Motor neuron (in vitro differentiated cells): ENCODE data around the gene EVA1B. TPM values are rescaled to one million over a fixed set of nuclear protein-coding genes. Genes with fewer than 3 reads are reported as not detected.
A peak's percentile ranks its signal among the peaks of the same experiment; 100 is the strongest.

ENCODE experiments used
- ATAC-seq, 8 experiments: fragments of 200-7000 bp; cut with Tn5 transposase; replicated peaks in 6 of 8; 2 replicates each; pipeline ENCODE4 v1.8.0; 2021; ENCODE audit warnings: mild to moderate bottlenecking in 8 of 8, moderate library complexity in 8 of 8
- H3K27ac ChIP-seq, 2 donors: fragments of 250-450 bp; sonication (Bioruptor Pico); 2 replicates each; pipeline ENCODE4 v1.9.0; 2021; ENCODE audit warnings: antibody characterized with exemption in 2 of 2, mild to moderate bottlenecking in 2 of 2, moderate library complexity in 1 of 2
- H3K4me1 ChIP-seq, 2 donors: fragments of 250-450 bp; sonication (Bioruptor Pico); replicated peaks in 1 of 2; 2 replicates each; pipeline ENCODE4 v1.6.1; 2021; ENCODE audit warnings: antibody characterized with exemption in 2 of 2, mild to moderate bottlenecking in 2 of 2, moderate library complexity in 1 of 2
- H3K4me3 ChIP-seq, 5 donors: fragments of 250-450 bp; sonication (Bioruptor Pico); 2 replicates each; pipeline ENCODE4 v1.9.0; 2021; ENCODE audit warnings: antibody characterized with exemption in 5 of 5, mild to moderate bottlenecking in 5 of 5, moderate library complexity in 4 of 5
- WGBS, 10 experiments: fragments of 450-650 bp; shearing (Covaris generic); methylation state at CpG; one replicate each; pipeline ENCODE4 v1.0.0; 2022; 5-methylcytosine and 5-hydroxymethylcytosine counted together
- in situ Hi-C, 9 experiments: fragments of 400-800 bp; cut with MboI; loops; one replicate each; pipeline ENCODE4 v1.15.0; 2021; ENCODE audit warnings: low sequenced_read_pairs in 9 of 9, low pct_unique_long_range_greater_than_20kb in 2 of 9; ENCODE audit not compliant: unreplicated experiment in 9 of 9
- total RNA-seq, 8 experiments: library from RNA; unstranded; fragments of 300-600 nt; gene quantifications; 2 replicates each; pipeline versions ENCODE4 v1.2.3 to v1.2.4, GENCODE V29; 2022

Gene EVA1B
- total RNA-seq, 8 experiments from 2014 or later: 7.6 to 43.0 (median 12.6) TPM

DNA sequence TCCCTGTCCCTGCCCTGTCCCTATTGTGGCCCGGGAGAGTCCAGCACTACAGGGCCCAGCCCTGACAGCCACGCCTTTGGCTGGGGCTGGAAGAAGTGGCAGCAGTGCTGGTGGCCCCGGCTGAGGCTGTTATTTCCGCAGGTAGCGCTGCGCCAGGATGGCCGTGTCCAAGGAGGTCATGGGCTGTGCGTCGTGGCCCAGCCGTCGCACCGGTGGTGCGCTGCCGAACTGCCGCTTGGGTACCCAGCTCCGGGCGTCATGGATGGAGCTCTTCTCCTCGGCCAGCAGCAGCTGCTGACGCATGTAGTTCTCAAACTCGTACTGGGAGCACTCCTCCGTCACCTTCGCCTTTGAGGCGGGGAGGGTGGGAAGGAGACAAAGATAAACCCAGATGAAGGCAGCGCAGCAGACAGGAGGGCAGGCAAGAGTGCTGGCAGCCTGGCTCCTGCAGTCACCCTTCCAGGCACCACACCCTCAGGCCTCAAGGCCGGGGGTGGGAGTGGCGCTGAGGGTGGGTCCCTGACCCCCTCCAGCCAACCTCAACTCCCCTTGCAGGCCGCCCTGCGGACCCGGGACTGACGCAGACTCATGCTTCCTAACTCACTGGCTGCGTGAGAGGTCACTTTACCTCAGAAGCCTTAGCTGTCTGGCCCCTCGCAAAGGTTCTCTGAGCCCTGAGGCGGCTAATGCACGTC lies 18.3 kb upstream of the EVA1B start:
- in situ Hi-C loops: no loop called here
- H3K27ac ChIP-seq: no peak overlapping the region
- 63 to 93% (median 88%) methylated on average over 1 to 20 of the region's 34 CpGs; no CpG with 5 or more reads in 4 of the 10 experiments for WGBS, 10 experiments

DNA sequence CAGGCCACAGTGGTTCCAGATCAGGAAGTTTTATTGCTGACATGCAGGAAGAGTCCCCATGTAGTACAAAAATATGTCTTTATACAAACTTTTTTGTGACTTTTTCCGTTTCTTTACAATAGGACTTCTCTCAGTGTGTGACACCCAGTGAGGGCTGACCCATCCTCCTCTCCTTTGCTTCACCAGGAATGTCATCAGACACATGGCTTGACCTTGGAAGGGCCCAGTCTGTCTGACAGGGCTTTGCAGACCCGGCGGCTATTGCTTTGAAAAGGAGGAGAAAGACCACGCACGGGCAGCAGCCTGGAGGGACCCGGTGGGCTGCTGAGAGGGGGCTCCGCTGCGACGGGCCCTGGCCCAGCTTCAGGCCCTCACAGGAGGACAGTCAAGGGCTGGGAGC lies 16.2 kb upstream of the EVA1B start:
- in situ Hi-C loops: no loop called here
- Histone ChIP-seq H3K4me1 (no peaks in the 10 kb centered on the region), H3K27ac (no peak overlapping the region), H3K4me3 (no peak overlapping the region)
- ATAC-seq: no peak
- 53 to 75% (median 70%) methylated on average over 2 to 3 of the region's 9 CpGs; no CpG with 5 or more reads in 7 of the 10 experiments for WGBS, 10 experiments

More for the DNA sequence above, 18.3 kb upstream of the EVA1B start:
- Histone ChIP-seq H3K4me1 (no peaks in the 10 kb centered on the region), H3K4me3 (no peak overlapping the region)
- ATAC-seq: peak in 6 of 8 experiments; percentile 1 to 19 (median 11)

DNA sequence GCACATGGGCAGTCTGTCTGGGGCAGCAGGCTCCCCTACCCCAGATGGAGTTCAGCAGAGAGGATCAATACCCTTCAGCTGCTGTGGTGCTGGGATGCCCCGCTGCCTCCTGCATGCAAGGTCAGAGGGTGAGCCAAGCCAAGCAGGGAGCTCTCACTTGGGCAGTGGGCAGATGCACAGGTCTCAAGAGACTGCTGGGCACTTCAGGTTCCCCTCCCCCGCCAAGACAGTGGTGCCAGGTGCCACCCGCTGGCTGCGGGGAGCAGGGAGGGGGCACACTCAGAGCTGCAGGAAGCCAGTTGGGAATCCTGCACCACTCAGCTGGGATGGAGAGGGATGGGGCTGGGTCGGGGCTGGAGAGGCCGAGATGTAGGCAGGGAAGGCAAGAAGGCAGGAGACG lies 15.8 kb upstream of the EVA1B start:
- peak in 3 of 8 experiments; percentile 6 to 17 (median 8) for ATAC-seq
- Histone ChIP-seq H3K27ac (no peak overlapping the region), H3K4me1 (no peaks in the 10 kb centered on the region), H3K4me3 (no peak overlapping the region)
- in situ Hi-C loops: no loop called here
- WGBS, 10 experiments: 80 to 100% (median 90%) methylated on average over 1 to 4 of the region's 7 CpGs; no CpG with 5 or more reads in 6 of the 10 experiments

DNA sequence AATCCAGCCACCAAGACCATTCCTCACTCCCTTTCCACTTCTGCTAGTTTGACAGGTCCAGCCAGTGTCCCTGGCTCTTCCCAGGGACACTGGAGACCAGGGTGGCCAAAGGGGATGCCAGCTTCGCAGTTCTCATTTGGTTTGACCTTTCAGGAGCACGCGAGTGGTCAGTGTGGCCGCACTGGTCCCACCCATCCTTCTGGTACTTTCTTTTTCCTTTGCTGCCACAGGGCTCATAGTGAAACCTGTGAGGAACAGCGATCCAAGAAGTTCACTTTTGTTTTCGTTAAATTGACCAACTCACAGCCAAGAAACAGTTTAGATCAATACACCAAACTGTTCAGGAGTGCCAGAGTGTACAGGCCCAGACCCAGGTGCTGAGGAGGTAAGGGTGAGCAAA lies 14.4 kb upstream of the EVA1B start:
- 89 to 100% (median 100%) methylated on average over 1 to 6 of the region's 6 CpGs; no CpG with 5 or more reads in 5 of the 10 experiments for WGBS, 10 experiments
- no peak overlapping the region for H3K27ac ChIP-seq
- H3K4me3 ChIP-seq: no peak overlapping the region
- in situ Hi-C loops: no loop called here
- no peaks in the 10 kb centered on the region for H3K4me1 ChIP-seq
- no peak for ATAC-seq

DNA sequence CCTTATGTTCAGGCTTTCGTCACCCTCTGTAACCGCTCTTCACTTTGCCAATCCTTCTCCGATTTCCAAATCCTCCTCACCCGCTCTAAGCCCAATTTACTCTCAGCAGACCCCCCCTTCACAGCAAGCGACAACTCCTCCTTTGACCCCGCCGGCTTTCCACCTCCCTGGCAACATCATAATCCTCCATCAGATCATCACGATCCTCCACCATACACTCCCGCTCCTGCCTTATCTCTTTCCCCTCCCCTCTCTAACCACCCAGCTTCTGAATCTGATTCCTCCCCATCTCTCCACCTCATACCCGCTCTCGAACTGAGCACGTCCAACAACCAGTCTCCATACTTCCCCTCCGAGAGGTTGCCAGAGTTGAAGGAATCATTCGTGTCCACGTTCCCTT lies 7.5 kb upstream of the EVA1B start:
- no peak overlapping the region for H3K27ac ChIP-seq
- 90 to 100% (median 93%) methylated on average over 2 to 15 of the region's 15 CpGs for WGBS, 10 experiments
- peaks cover 7 to 15% of the 10 kb centered on the region in 2 donors for H3K4me1 ChIP-seq
- ATAC-seq: no peak
- in situ Hi-C loops: no loop called here
- no peak overlapping the region for H3K4me3 ChIP-seq

DNA sequence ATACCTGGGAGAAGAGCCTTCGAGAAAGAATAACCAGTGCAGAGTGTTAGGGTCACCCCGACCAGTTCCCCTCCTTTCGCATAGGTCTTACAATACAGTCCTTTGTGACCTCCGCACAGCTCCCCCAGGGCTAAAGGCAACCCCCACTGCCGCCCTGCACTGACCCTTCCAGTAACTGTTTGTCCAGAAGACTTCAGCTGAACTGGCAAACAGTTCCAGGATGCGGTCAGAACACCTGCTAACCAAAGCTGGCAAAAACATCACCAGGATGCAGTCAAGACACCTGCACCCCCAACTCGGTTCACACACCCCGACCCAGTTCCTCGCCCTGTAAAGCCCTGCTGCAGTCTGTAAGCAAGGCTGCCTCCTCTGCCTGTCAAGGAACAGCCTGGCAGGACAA lies 6.4 kb upstream of the EVA1B start:
- Histone ChIP-seq H3K27ac (no peak overlapping the region), H3K4me3 (no peak overlapping the region), H3K4me1 (peaks cover 9 to 19% of the 10 kb centered on the region in 2 donors)
- in situ Hi-C loops: no loop called here
- WGBS, 10 experiments: 86 to 100% (median 91%) methylated on average over 1 to 9 of the region's 9 CpGs; no CpG with 5 or more reads in 2 of the 10 experiments
- ATAC-seq: no peak

DNA sequence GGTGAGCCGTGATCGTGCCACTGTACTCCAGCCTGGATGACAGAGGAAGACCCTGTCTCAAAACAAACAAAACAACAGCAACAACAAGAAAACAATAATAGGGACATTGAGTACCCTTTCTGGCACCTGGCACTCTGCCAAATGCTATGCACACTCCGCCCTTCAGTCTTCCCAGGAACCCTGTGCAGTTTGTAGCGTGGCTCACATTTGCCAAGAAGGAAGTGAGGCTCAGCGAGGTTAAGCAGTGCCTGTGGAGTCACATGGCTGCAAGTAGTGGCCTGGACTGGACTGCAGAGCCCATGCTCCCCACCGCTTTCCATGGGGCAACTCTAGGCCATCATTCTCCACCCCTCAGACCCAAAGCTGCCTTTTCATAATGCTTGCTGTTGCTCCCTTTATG lies 5.3 kb upstream of the EVA1B start:
- H3K4me1 ChIP-seq: peaks cover 19 to 28% of the 10 kb centered on the region in 2 donors
- no peak overlapping the region for H3K4me3 ChIP-seq
- peak in 5 of 8 experiments; percentile 26 to 66 (median 28) for ATAC-seq
- 0 to 100% (median 77%) methylated on average over 1 to 6 of the region's 6 CpGs; no CpG with 5 or more reads in 2 of the 10 experiments for WGBS, 10 experiments
- no peak overlapping the region for H3K27ac ChIP-seq
- in situ Hi-C loops: no loop called here

DNA sequence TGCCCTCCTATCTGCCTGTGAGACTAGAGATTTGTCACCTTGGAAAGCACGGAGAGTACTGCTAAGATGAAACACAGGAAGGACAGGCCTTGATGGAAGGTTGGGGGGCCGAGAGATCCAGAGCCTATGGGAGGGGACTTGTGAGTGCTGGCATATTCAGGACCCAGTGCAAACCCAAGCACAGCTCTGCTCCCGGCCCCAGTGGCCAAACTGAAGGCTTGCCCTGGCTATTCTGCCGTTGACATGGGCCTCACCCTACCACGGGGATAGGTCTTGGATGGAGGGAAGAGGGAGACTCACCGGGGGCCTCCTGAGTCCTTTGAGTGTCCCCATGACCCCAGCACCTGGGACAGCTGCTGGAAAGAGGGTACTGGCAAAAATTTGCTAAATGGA lies 4.6 kb upstream of the EVA1B start:
- Histone ChIP-seq H3K27ac (no peak overlapping the region), H3K4me3 (no peak overlapping the region), H3K4me1 (peaks cover 19 to 28% of the 10 kb centered on the region in 2 donors)
- WGBS, 10 experiments: 74 to 100% (median 82%) methylated on average over 1 to 5 of the region's 6 CpGs; no CpG with 5 or more reads in 5 of the 10 experiments
- in situ Hi-C loops: no loop called here
- no peak for ATAC-seq

DNA sequence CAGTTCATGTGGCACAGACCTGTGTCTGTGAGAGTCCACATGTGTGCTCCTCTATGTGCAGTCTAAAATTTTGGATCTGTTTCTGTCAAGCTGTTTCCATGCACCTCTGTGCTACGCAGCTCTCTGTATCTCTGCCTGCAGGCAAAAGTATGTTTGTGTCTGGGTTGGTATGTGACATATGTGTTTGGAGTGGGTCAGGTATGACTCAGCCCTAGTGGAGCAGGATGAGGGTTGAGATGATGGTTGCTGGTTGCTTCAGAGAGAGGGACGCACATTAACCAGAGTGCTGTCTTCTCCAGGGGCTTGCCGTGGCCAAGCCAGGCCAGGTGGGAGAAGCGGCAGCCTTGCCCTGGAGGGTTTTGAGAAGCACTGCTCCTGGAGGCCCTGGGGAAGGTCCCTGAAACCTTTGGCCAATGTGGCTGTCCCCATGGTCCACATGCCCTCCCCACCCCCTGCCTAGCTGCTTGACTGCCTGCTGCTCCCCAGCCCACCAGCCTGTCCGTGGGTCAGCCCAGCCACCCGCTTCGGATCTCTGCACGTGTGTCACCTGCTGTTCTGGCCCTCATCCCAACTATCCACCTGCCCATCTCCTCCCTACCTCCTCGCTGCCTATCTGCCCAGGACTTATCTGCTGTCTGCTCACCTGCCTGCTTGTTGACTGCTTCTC lies 4.1 kb upstream of the EVA1B start:
- in situ Hi-C loops: no loop called here
- H3K4me3 ChIP-seq: no peak overlapping the region
- no peak overlapping the region for H3K27ac ChIP-seq
- WGBS, 10 experiments: 80 to 100% (median 94%) methylated on average over 1 to 9 of the region's 9 CpGs; no CpG with 5 or more reads in 4 of the 10 experiments
- no peak for ATAC-seq
- peaks cover 23 to 30% of the 10 kb centered on the region in 2 donors for H3K4me1 ChIP-seq

DNA sequence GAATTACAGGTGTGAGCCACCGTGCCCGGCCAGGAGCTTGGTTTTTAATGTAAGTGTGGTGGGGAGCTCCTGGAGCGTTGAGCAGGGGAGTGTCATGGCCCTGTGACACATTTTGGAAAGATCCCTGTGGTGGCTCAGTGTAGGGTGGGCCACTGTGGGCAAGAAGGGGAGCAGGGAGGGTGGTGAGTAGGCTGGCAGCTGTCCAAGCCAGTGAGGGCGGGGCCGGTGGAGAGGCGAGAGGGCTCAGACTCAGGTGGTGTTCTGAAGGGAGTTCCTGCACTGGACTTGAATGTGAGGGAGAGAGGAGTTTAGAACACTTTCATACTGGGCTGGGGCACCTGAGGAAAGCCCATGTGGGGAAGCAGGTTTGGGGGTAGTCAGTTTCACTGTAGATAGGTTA lies 3.1 kb upstream of the EVA1B start:
- Histone ChIP-seq H3K4me1 (peaks cover 34 to 40% of the 10 kb centered on the region in 2 donors), H3K27ac (no peak overlapping the region), H3K4me3 (no peak overlapping the region)
- in situ Hi-C loops: no loop called here
- whole genome bisulfite sequencing, 10 experiments: 74 to 100% (median 87%) methylated on average over 1 to 5 of the region's 6 CpGs; no CpG with 5 or more reads in 5 of the 10 experiments
- ATAC-seq: no peak

DNA sequence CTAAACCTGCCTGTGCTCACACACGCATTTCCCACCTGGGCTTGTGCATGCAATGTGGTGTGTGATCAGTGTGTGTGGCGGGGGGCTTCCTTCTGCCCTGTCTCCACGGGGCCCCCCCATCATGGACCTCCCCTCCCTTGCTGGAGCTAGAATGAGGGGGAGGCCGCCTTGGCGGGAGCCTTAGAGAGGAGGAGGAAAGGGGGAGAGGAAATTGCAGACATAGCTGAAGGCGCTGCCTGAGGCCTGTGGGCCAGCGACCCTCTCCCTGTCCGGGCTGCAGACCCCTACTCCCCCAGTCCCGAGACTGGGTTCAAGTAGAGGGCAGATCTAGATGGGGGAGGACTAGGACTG lies 883 bp upstream of the EVA1B start:
- H3K27ac ChIP-seq: peak overlapping the region in 1 of 2 donors; percentile 83
- H3K4me3 ChIP-seq: peak overlapping the region in 4 of 5 donors; percentile 35 to 54 (median 50)
- peaks cover 41 to 44% of the 10 kb centered on the region in 2 donors for H3K4me1 ChIP-seq
- ATAC-seq: peak in 3 of 8 experiments; percentile 1 to 4 (median 4)
- in situ Hi-C loops: no loop called here
- WGBS, 10 experiments: 3 to 26% (median 7%) methylated on average over 5 to 7 of the region's 9 CpGs; no CpG with 5 or more reads in 7 of the 10 experiments

DNA sequence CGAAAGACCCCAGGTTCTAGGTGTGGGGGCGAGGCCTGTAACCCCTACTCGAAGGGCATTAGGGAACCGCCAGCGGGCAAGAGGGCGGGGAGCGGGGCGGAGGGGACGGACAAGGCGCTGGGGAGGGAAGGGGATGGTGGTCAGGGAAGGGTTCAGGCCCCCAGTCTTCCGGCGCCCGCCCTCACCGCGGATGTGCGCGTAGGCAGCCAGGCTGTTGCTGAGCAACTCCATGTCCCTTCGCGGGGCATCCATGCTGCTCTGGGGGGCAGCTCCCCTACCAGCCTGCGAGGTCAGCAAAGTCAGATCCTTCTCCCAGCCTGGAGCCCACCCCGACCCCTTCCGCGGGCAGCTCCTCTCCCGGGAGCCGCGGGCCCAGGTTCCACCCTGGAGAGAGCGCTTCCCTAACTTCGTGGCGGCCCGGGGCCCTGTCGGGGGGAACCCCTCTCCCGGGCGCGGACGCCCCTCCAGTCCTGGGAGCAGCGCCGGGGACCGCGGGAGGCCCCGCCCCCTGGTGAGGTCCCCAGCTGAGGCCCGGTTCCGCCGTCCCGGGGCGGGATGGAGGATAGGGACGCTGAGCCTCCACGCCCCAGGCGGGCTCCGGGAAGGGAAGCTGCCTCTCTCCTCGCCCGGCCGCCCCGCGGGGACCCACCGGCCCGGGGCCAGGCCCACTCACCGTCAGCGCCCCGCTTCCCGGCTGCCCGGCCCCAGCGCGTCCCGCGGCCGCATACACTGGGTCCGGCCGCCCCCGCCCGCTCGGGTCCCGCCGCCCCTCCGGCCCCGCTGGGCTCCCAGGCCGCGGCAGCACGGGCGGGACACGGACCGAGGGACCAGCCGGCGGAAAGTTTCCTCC lies 434 bp downstream of the EVA1B start:
- in situ Hi-C loops: no loop called here
- H3K4me1 ChIP-seq: peaks cover 35 to 36% of the 10 kb centered on the region in 2 donors
- peak overlapping the region; percentile 30 to 54 (median 49) for H3K4me3 ChIP-seq
- 0 to 8% (median 4%) methylated on average over 4 to 20 of the region's 83 CpGs; no CpG with 5 or more reads in 7 of the 10 experiments for WGBS, 10 experiments
- peak; percentile 8 to 57 (median 50) for ATAC-seq
- peak overlapping the region; percentile 3 to 83 for H3K27ac ChIP-seq
